ENCODE results near the gene DPF3.

DNA sequence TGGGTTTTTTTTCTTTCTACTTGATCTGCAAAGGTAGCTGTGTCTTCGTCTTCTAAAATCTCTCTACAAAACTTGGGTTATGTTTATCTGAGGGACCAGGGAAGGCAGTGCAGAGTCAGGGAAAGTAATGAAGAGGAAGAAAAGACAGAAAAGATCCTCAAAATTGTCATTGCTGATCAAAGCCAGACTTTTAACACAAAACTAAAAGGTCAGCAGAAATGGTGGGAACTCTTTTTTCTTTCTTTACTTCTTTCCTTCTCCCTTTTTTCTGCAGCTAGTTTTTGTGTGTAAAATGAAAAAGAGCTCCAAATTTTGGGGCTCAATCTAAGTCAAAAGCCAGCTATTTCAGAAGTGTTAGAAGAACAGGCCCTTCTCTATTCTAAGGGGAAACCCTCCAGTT, 11.9 kb downstream of the DPF3 start:
- TF ChIP-seq ELF4 (CRISPR knock-in tag; IDR thresholded peaks at IDR 0.05) (no peak), RFX7 (CRISPR knock-in tag; IDR thresholded peaks at IDR 0.05) (no peak), ZNF507 (tag; conservative IDR thresholded peaks at IDR 0.05) (no peak), MXI1 (IDR thresholded peaks at IDR 0.05; ENCODE audit: low read depth, low read length) (no peak)

Data from K562 (cell line).